ENCODE results near the gene TMEM41B. TPM values are rescaled to one million over a fixed set of nuclear protein-coding genes. Genes with fewer than 3 reads are reported as not detected.
A peak's percentile ranks its signal among the peaks of the same experiment; 100 is the strongest.

TMEM41B gene
- total and polyA plus RNA-seq, 4 donors = 11.8 to 52.0 (median 23.3) TPM

- Histone ChIP-seq H3K27me3 (ENCODE audit: control insufficient read depth in 4 of 4, insufficient read depth in 4 of 4, low read length in 3 of 4) (no peaks in the 10 kb centered on the region), H3K36me3 (ENCODE audit: control insufficient read depth in 4 of 4, insufficient read depth in 3 of 4, low read depth in 1 of 4, low read length in 3 of 4) (no peaks in the 10 kb centered on the region), H3K9me3 (ENCODE audit: control insufficient read depth in 4 of 4, low read length in 3 of 4) (no peaks in the 10 kb centered on the region), H3K4me3 (ENCODE audit: low read depth in 1 of 3, low read length in 3 of 3) (peak overlapping the region; percentile 37 to 78 (median 73)), H3K27ac (ENCODE audit: low read depth in 1 of 2, low read length in 2 of 2) (peak overlapping the region; percentile 85 to 92), H3K4me1 (ENCODE audit: control insufficient read depth in 4 of 4, insufficient read depth in 4 of 4, low read length in 3 of 4) (peaks cover 2 to 21% (median 9%) of the 10 kb centered on the region in 4 donors), H3K9ac (ENCODE audit: low read depth in 1 of 2, low read length in 2 of 2) (peak overlapping the region; percentile 52 to 92)
- WGBS = 63% methylated on average over 16 of the region's 16 CpGs
- no peak for TF ChIP-seq SP1 (IDR thresholded peaks at IDR 0.05)
- peak in 1 of 2 donors; percentile 61 for TF ChIP-seq GABPA (IDR thresholded peaks at IDR 0.05 in 1 of 2, conservative IDR thresholded peaks at IDR 0.05 in 1 of 2)
- peak; percentile 36 for DNase-seq (ENCODE audit: low spot score)
Observed at GRCh38 chr11:9315078-9315688, 790 bp upstream of the TMEM41B start.

GRCh38 chr11:9313648-9314290 lies 624 bp downstream of the TMEM41B start:
- peak; percentile 53 for DNase-seq (ENCODE audit: low spot score)
- Histone ChIP-seq H3K27ac (ENCODE audit: low read depth in 1 of 2, low read length in 2 of 2) (peak overlapping the region; percentile 92 to 93), H3K9ac (ENCODE audit: low read depth in 1 of 2, low read length in 2 of 2) (peak overlapping the region; percentile 42 to 83), H3K9me3 (ENCODE audit: control insufficient read depth in 4 of 4, low read length in 3 of 4) (no peaks in the 10 kb centered on the region), H3K36me3 (ENCODE audit: control insufficient read depth in 4 of 4, insufficient read depth in 3 of 4, low read depth in 1 of 4, low read length in 3 of 4) (no peaks in the 10 kb centered on the region), H3K27me3 (ENCODE audit: control insufficient read depth in 4 of 4, insufficient read depth in 4 of 4, low read length in 3 of 4) (no peaks in the 10 kb centered on the region), H3K4me1 (ENCODE audit: control insufficient read depth in 4 of 4, insufficient read depth in 4 of 4, low read length in 3 of 4) (peaks cover 5 to 21% (median 9%) of the 10 kb centered on the region in 4 donors), H3K4me3 (ENCODE audit: low read depth in 1 of 3, low read length in 3 of 3) (peak overlapping the region; percentile 59 to 89 (median 88))
- 1% methylated on average over 27 of the region's 27 CpGs for WGBS
- TF ChIP-seq MAX (IDR thresholded peaks at IDR 0.05) (peak; percentile 17), RAD21 (IDR thresholded peaks at IDR 0.05) (no peak), YY1 (IDR thresholded peaks at IDR 0.05) (no peak), SP1 (IDR thresholded peaks at IDR 0.05) (no peak), NR2F2 (IDR thresholded peaks at IDR 0.05) (no peak), GABPA (IDR thresholded peaks at IDR 0.05 in 1 of 2, conservative IDR thresholded peaks at IDR 0.05 in 1 of 2) (no peak), FOXA1 (IDR thresholded peaks at IDR 0.05) (no peak), FOXA2 (IDR thresholded peaks at IDR 0.05) (no peak), ATF3 (IDR thresholded peaks at IDR 0.05) (no peak), HNF4A (conservative IDR thresholded peaks at IDR 0.05) (peak; percentile 83 to 84), RXRA (IDR thresholded peaks at IDR 0.05) (peak in 1 of 2 donors; percentile 7), JUND (IDR thresholded peaks at IDR 0.05) (peak in 1 of 2 donors; percentile 9), HNF4G (IDR thresholded peaks at IDR 0.05) (peak; percentile 41), EGR1 (IDR thresholded peaks at IDR 0.05; ENCODE audit: low read depth in 2 of 2) (no peak), ZBTB33 (IDR thresholded peaks at IDR 0.05) (no peak), CTCF (IDR thresholded peaks at IDR 0.05; ENCODE audit: low read depth, low read length, missing input control) (no peak), TAF1 (conservative IDR thresholded peaks at IDR 0.05) (no peak), REST (IDR thresholded peaks at IDR 0.05) (no peak)

Data from liver (tissue), 9 donors.